ENCODE data around the gene NTM. TPM values are rescaled to one million over a fixed set of nuclear protein-coding genes. Genes with fewer than 3 reads are reported as not detected.

NTM gene
- total RNA-seq, 2 donors from 2014 or later: not detected

- no peaks in the 10 kb centered on the region for H3K9me3 ChIP-seq
- no peak for TF ChIP-seq CTCF (IDR thresholded peaks at IDR 0.05)
- no peak for DNase-seq (ENCODE audit: low spot score)
- no peak for ATAC-seq (ENCODE audit: insufficient number of reproducible peaks, low FRiP score, low read depth)
- no peak overlapping the region for H3K4me3 ChIP-seq
- H3K4me1 ChIP-seq (ENCODE audit: control insufficient read depth in 1 of 2, low read depth in 2 of 2): no peaks in the 10 kb centered on the region
- H3K27me3 ChIP-seq (replicated peaks; ENCODE audit: insufficient read depth): no peaks in the 10 kb centered on the region
- H3K27ac ChIP-seq: no peak overlapping the region
- H3K36me3 ChIP-seq: no peaks in the 10 kb centered on the region
Observed at GRCh38 chr11:132024587-132025295, 654.3 kb downstream of the NTM start.

GRCh38 chr11:132026746-132027145 is 656.3 kb downstream of the NTM start:
- no peaks in the 10 kb centered on the region for H3K9me3 ChIP-seq
- H3K27ac ChIP-seq: no peak overlapping the region
- no peaks in the 10 kb centered on the region for H3K27me3 ChIP-seq (replicated peaks; ENCODE audit: insufficient read depth)
- DNase-seq (ENCODE audit: low spot score) (no peak), ATAC-seq (ENCODE audit: insufficient number of reproducible peaks, low FRiP score, low read depth) (no peak)
- no peaks in the 10 kb centered on the region for H3K4me1 ChIP-seq (ENCODE audit: control insufficient read depth in 1 of 2, low read depth in 2 of 2)
- no peak for TF ChIP-seq CTCF (IDR thresholded peaks at IDR 0.05)
- no peaks in the 10 kb centered on the region for H3K36me3 ChIP-seq
- H3K4me3 ChIP-seq: no peak overlapping the region

- H3K36me3 ChIP-seq: no peaks in the 10 kb centered on the region
- DNase-seq (ENCODE audit: low spot score): no peak
- ATAC-seq (ENCODE audit: insufficient number of reproducible peaks, low FRiP score, low read depth): no peak
- no peaks in the 10 kb centered on the region for H3K4me1 ChIP-seq (ENCODE audit: control insufficient read depth in 1 of 2, low read depth in 2 of 2)
- no peaks in the 10 kb centered on the region for H3K27me3 ChIP-seq (replicated peaks; ENCODE audit: insufficient read depth)
- TF ChIP-seq CTCF (IDR thresholded peaks at IDR 0.05): no peak
- H3K4me3 ChIP-seq: no peak overlapping the region
- no peaks in the 10 kb centered on the region for H3K9me3 ChIP-seq
- H3K27ac ChIP-seq: no peak overlapping the region
Observed at GRCh38 chr11:132028380-132029240, 658.2 kb downstream of the NTM start.

GRCh38 chr11:132030896-132031295 is 660.5 kb downstream of the NTM start:
- no peaks in the 10 kb centered on the region for H3K9me3 ChIP-seq
- no peak overlapping the region for H3K4me3 ChIP-seq
- DNase-seq (ENCODE audit: low spot score) (no peak), ATAC-seq (ENCODE audit: insufficient number of reproducible peaks, low FRiP score, low read depth) (no peak)
- no peaks in the 10 kb centered on the region for H3K4me1 ChIP-seq (ENCODE audit: control insufficient read depth in 1 of 2, low read depth in 2 of 2)
- no peak for TF ChIP-seq CTCF (IDR thresholded peaks at IDR 0.05)
- H3K27ac ChIP-seq: no peak overlapping the region
- no peaks in the 10 kb centered on the region for H3K36me3 ChIP-seq
- H3K27me3 ChIP-seq (replicated peaks; ENCODE audit: insufficient read depth): no peaks in the 10 kb centered on the region

GRCh38 chr11:132032555-132032954 is 662.1 kb downstream of the NTM start:
- ATAC-seq (ENCODE audit: insufficient number of reproducible peaks, low FRiP score, low read depth): no peak
- Histone ChIP-seq H3K36me3 (no peaks in the 10 kb centered on the region), H3K27ac (no peak overlapping the region), H3K4me3 (no peak overlapping the region), H3K27me3 (replicated peaks; ENCODE audit: insufficient read depth) (no peaks in the 10 kb centered on the region), H3K9me3 (no peaks in the 10 kb centered on the region), H3K4me1 (ENCODE audit: control insufficient read depth in 1 of 2, low read depth in 2 of 2) (no peaks in the 10 kb centered on the region)
- TF ChIP-seq CTCF (IDR thresholded peaks at IDR 0.05): no peak
- DNase-seq (ENCODE audit: low spot score): no peak
